AG08396 (cell line): Measurements from ENCODE around the gene KRTAP10-4.
"Not testable (repeated sequence)": the region's sequence is repeated elsewhere in the genome, so short reads cannot be mapped to it uniquely, and the experiment has no call there.

Experiments
- DNase-seq: peaks from one replicate; pipeline ENCODE4 v3.0.0; 2012; ENCODE audit warnings: low spot score, mixed read lengths

Gene KRTAP10-4

DNA sequence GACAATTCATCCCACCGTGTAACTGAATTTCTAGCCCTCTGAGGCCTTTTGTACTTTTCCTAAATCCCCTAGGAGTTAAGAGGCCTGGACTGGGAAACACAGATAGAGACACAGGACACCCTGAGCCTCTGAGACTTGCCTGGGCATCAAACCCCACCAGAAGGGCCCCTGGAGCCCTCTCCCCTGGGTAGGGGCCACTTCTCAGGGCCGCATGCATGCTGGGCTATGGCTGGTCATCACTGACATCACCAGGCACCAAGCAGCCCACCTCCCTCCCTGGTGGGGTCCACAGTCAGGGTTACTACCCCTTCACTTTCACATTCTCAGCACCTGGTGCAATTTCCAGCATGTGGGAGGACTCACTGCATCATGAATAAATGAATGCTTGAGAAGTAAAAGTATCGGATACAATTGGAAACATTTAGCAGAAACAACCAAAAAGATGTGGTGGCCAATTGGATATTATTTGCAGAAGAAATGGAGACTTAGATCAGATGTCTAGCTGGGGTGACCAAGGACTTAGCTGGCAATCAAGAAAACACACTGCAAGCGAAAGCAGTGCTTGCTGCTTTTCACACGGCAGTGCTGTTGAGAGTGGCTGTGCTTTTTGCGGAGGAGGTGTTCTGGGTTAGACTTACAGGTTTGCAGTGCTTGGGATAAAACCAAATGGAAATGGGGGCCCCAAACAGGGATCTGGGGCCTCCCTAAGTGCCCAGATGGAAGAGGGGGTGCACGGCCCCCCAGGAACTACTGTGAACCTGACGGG is 25.9 kb downstream of the KRTAP10-4 start:
- no peak for DNase-seq

GRCh38 chr21:44600118-44600978 is 26.8 kb downstream of the KRTAP10-4 start, which contains the start of gene KRTAP10-7:
Gene KRTAP10-7 (plus strand): TSS chr21:44600597. CDS start chr21:44600622, 25 bp downstream.
- not testable (repeated sequence) for DNase-seq

GRCh38 chr21:44601091-44601490 is 27.6 kb downstream of the KRTAP10-4 start:
- DNase-seq = not testable (repeated sequence)

- no peak for DNase-seq
Measured at GRCh38 chr21:44601596-44602462, 28.3 kb downstream of the KRTAP10-4 start.

GRCh38 chr21:44602463-44602850 is 28.9 kb downstream of the KRTAP10-4 start:
- DNase-seq = no peak

GRCh38 chr21:44603109-44603875 is 29.8 kb downstream of the KRTAP10-4 start:
- DNase-seq = no peak

GRCh38 chr21:44603911-44604310 is 30.4 kb downstream of the KRTAP10-4 start:
- no peak for DNase-seq

GRCh38 chr21:44606495-44606894 is 33.0 kb downstream of the KRTAP10-4 start:
- no peak for DNase-seq

DNA sequence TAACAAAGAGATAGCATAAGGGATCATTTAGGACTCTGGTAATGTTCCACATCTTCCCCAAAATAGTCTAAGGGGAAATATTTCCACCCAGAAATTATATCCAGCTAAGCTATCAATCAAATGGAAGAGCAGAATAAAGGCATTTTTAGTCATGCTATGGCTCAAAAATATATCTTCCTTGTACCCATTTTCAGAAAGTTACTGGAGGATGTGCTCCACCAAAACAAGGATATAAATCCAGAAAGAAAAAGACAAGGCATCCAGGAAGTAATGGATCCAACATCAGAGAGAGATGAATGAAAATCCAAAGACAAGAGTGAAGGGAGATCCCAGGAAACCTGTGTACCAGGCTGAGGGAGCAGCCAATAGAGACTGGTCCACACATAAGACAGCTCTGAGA is 35.7 kb downstream of the KRTAP10-4 start:
- DNase-seq = no peak

DNA sequence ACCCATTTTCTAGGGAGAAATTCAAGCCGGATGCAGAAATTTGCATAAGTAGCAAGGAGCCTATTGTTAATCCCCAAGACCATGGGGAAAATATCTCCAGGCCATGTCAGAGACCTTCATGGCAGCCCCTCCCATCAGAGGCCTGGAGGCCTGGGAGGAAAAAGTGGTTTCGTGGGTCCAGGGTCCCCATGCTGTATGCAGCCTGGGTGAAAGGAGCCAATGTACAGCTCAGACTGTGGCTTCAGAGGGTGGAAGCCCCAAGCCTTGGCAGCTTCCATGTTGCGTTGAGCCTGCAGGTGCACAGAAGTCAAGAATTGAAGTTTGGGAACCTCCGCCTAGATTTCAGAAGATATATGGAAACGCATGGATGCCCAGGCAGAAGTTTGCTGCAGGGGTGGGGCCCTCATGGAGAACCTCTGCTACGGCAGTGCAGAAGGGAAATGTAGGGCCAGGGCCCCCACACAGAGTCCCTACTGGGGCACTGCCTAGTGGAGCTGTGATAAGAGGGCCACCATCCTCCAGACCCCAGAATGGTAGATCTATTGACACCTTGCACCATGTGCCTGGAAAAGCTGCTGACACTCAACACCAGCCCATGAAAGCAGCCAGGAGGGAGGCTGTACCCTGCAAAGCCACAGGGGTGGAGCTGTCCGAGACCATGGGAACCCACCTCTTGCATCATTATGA is 36.8 kb downstream of the KRTAP10-4 start:
- not testable (repeated sequence) for DNase-seq

GRCh38 chr21:44611551-44611950 is 38.0 kb downstream of the KRTAP10-4 start:
- DNase-seq = no peak

DNA sequence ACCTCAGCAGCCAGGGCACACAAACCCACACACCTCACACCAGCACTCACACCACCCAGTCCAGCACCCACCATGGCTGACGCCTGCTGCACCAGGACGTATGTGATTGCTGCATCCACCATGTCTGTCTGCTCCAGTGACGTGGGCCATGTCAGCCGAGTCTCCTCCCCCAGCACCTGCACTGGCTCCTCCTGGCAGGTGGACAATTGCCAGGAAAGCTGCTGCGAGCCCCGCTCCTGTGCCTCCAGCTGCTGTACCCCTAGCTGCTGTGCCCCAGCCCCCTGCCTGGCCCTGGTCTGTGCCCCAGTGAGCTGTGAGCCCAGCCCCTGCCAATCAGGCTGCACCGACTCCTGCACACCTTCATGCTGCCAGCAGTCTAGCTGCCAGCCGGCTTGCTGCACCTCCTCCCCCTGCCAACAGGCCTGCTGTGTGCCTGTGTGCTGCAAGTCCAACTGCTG is 38.5 kb downstream of the KRTAP10-4 start, which contains the start of gene KRTAP10-8:
Gene KRTAP10-8 (plus strand): TSS at position 51 of the 458 bp plus-strand sequence. CDS start 22 bp downstream, at position 73.
- no peak for DNase-seq

DNA sequence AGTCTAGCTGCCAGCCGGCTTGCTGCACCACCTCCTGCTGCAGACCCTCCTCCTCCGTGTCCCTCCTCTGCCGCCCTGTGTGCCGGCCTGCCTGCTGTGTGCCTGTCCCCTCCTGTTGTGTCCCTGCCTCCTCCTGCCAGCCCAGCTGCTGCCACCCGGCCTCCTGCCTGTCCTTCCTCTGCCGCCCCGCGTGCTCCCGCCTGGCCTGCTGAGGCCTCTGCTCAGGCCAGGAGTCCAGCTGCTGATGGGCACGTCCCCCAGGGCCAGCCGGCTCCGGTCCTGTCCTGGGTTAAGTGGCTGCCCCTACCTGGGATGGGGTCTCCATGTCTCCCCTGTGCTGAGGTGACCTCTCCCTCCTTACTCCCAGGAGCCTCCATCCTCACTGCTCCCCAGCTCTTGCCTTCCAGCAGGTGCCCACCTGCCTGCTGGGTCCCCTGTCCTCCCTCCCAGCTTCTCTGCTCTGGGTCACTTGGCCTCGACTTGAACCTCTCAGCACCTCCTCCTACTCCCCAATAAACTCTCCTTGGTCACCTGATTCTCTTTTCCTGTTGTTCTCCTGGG is 39.2 kb downstream of the KRTAP10-4 start:
- DNase-seq = no peak

DNA sequence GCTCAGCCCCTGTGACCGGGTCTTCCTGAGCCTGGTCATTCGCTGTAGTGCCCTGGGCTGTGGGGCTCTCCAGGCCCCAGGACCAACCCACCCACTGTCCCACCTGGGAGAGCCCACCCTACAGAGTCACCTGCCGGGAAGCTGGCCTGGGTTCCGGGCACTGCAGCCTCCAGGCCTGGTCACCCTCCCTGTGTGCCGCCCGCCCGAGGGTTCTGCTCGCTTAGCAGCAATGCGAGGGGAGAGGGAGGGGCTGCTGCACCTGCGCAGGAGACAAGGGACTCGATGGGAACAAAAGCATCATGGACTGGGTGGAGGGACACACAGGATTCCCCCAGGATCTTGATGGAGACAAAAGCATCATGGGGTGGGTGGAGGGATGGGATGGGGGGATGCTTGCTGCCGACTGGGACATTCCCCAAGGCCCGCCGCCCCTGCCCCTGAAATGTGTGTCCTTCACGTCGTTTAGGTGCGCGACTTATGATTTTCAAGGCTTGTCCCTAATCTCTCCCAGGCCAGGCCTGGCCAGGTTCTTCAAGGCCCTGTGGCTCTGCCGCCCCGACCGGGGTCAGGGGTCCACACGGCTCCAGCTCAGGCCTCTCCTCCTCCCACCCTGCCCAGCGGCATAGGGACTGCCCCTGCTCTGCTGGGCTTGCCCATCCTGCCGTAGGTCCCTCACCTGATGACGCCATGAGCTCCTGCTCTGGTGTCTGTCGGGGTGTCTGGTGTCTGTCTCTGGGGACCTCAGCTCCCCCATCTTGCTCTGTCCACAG is 40.0 kb downstream of the KRTAP10-4 start:
- DNase-seq = no peak

DNA sequence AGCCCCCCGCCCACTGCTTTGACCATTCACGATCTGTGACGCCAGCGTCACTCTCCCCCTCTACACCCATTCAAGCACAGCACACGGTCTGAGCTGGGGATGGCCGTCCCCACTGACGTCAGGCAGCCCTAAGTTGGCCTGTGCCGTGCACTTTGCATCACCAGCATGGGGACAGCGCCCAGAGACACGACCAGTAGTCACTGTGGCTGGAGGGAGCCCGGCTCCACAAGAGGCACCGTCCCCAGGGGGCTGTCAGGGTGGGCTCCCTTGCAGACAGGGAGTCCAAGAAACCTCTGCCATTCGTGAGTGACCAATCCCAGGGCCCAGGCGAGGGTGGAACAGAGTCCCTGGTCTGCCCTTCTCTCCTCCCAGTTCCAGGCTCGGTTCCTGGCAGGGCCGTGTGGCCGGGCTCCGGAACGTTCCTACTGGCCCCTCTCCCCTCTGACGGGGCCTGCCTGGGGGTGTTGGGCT is 40.7 kb downstream of the KRTAP10-4 start:
- DNase-seq = no peak

DNA sequence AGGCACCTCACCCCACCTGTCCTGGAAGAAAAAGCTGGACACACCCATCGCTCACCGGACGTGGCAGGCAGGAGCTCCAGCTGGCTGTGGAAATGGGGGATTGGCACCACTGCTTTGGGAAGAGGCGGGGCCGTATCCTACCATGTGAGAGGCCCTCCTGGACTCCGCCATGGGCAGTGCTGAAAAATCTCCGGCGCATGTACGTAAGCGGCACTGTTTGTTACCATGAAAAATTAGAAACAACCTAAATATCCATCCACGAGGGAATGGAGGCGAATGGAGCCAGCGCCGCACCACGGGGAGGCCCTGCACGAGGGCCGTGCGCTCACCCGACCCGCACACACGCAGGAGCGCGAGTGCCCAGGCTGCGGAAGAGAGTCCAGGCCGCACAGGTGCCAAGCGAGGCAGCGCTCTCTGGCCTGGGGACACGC is 41.4 kb downstream of the KRTAP10-4 start:
- no peak for DNase-seq

- DNase-seq = no peak
Measured at GRCh38 chr21:44615466-44615865, 41.9 kb downstream of the KRTAP10-4 start.

DNA sequence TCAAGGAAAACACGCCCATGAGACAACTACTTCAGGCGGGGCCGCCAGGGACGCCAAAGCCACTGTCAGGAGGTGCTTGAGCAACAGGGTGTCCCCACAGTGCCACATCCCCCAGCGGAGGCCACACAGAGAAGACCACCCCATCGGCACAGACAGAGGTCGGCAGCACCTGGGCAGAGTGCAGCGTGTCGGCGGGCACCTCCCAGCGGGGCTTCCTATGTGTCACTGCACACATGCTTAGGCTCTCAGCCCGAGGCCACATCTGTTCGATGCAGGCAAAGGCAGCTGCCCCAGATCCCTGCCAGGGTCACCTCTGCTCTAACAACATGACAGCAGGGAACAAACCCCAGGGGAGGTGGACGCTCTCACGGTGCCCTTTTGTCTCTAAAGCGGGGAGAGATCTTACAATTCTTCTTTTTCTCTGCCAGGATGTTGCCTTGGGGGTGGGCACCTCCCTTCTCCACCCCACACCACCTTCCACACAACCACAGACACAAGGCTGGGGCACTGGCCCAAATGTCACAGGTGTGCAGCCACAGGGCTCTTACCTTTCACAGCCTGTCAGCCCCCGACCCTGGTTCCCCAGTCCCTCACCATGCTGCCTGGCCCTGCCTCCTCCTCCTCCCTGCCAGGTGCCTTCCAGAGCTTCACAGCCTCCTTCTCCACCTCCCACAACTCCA is 42.5 kb downstream of the KRTAP10-4 start:
- DNase-seq = no peak

DNA sequence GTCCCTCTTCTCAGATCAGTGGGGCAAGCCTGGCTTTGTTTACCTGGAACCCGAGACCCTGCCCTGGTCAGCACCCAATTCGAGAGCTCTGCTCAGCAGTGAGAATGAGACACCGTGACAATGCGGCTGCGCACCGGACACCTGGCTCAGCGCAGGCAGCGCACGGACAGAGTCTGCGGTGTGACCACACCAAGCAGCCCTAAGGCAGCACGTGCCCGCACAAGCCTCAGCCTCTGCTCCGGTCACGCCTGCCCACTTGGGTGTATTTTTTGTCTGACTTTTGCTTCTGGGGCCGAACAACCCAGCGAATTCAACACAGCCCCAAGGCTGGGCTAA is 43.0 kb downstream of the KRTAP10-4 start:
- no peak for DNase-seq
